DMS 273 (cell line): ENCODE data around the gene SCAF4.
"Not testable (repeated sequence)": the region's sequence is repeated elsewhere in the genome, so short reads cannot be mapped to it uniquely, and the experiment has no call there.

Source experiments
- DNase-seq: peaks from one replicate; lab custom pipeline; 2025; ENCODE audit not compliant: unreplicated experiment; lab: John Stamatoyannopoulos, UW

SCAF4 gene

DNA sequence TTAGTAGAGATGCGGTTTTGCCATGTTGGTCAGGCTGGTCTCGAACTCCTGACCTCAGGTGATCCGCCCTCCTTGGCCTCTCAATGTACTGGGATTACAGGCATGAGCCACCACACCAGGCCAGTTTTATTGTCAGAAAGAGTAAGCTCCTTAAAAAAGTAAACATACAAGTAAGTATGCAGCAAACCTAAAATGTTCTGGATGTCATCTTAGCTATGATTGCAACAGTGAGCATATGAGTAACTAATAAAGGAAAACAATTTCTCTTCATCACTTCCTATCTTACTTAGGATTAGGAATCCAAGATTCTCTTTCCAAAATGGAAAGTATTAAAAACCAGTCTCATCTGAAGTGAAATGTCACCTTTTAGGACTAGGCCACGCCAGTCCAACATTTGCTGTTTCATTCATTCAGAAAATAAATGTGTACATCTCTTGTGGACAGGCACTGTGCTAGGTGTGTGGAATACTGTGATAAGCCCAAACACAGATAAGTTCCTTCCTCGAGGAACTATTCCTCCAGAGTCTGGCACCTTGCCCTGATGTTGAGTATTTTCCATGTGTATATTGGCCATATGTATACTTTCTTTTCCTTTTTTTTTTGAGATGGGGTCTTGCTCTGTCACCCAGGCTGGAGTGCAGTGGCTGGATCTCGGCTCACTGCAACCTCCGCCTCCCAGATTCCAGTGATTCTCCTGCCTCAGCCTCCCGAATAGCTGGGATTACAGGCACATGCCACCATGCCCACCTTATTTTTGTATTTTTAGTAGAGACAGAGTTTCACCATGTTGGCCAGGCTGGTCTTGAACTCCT lies 5.9 kb upstream of the SCAF4 start:
- DNase-seq, result not testable (repeated sequence)

DNA sequence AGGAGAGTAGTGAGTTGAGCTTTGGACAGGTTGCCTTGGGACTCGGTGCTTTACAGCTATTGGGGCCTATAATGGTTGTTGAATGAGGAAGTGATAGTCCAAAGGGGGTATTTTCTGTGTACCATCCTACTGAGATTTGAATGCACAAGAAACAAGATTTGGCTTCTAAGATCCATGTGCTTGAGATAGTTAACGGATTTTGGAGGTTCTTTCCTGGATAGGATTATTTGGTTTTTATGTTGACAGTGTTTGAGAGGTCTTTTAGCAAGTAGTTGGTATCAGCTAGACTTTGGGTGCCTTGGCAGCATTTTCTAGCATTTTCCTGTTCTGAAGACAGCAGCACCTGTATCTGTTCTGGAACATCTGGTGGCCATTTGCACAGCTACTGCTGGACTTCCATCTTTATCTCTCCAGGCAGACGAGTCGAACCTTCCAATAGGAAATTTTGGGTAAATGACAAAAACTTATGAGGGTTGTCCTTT lies 3.6 kb upstream of the SCAF4 start:
- DNase-seq, result no peak

DNA sequence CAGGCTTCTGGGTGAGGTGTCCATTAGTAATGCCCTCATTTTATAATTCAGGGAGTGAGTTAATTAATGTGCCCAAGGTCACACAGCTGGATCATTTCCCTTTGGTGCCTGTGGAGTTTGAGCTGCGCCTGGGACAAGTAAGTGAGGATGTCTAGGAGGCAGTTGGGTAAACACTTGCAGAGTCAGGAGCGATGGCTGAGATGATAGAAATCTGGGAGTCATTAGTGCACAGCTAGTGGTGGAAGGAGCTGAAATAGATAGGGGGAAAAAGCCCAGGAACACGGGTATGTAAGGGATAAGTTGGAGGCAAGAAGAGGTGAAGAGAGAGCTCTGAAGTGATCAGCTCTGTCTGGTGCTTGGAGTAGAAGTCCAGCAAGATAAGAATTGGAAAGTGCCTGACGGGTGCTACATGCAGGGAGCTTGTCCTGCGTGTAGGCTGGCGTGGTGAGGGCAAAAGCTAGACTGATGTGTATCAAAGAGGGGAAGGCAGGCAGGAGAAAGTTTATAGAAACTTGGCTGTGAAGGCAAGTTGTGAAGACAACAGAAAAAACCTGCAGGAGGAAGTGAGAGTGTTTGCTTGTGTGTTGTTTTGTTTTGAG lies 1.7 kb upstream of the SCAF4 start:
- peak; percentile 26 for DNase-seq

GRCh38 chr21:31732597-31733550 lies 956 bp upstream of the SCAF4 start:
- peak; percentile 57 for DNase-seq

DNA sequence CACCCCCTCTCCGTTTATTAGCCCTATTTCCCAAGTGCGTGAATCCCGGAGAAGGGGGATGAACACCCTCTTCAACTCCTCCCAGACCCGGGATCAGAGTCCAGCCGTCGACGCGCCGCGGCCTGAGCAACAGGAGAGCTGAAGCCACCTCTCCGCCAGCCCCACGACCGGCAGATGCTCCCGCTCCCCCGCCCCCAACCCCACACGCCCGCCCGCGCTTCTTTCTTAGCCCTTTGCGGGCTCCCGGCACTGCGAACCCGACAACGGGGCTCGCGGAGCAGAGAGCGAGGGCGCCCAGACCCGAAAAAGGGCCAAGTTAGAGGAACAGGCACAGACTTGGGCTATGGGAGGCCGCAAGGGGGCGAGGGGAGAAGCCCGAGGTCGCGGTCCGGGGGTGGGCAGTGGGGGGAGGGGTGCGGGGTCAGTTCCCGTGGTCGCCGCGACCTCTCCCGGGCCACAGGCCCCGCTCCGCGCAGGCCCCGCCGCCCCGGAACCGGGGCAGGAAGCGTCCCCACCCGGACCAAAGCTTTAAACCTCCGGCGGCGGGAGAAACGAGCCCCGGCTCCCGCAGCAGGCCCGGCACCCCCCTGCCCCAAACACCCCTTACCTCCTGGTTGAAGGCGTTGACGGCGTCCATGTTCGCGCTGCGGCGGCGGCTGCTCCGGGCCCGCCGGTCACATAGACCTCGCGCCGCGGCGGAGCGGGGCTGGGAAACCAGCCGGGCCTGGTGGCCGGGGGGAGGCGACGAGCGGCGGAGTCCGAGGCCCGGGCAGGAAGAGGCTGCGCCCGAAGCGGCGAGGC lies 662 bp downstream of the SCAF4 start:
- DNase-seq, result peak; percentile 75

- DNase-seq, result peak; percentile 75
Measured at GRCh38 chr21:31730712-31731055, 1.2 kb downstream of the SCAF4 start.

GRCh38 chr21:31729622-31730343 lies 2.1 kb downstream of the SCAF4 start:
- DNase-seq, result no peak

DNA sequence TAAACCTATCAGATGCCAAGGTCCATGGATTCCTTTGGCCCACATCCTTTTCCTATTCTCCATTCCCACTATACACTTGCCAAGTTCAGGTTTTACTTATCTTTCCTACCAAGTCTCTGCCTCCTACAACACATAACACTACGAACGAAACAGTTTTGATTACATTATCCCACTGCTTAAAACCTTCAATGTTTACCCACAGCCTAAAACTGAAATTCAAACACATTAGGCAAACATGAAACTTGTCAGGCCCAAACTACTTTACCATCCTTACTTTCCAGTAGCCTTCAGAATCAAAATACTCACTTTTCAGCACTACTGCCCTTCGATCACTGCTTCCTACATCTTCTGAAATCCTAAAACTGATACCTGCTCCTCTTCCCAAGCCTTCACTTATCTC lies 3.0 kb downstream of the SCAF4 start:
- no peak for DNase-seq

- no peak for DNase-seq
Measured at GRCh38 chr21:31728191-31728590, 3.7 kb downstream of the SCAF4 start.

GRCh38 chr21:31727181-31727580 lies 4.7 kb downstream of the SCAF4 start:
- DNase-seq, result no peak

- no peak for DNase-seq
Measured at GRCh38 chr21:31726407-31726806, 5.5 kb downstream of the SCAF4 start.

DNA sequence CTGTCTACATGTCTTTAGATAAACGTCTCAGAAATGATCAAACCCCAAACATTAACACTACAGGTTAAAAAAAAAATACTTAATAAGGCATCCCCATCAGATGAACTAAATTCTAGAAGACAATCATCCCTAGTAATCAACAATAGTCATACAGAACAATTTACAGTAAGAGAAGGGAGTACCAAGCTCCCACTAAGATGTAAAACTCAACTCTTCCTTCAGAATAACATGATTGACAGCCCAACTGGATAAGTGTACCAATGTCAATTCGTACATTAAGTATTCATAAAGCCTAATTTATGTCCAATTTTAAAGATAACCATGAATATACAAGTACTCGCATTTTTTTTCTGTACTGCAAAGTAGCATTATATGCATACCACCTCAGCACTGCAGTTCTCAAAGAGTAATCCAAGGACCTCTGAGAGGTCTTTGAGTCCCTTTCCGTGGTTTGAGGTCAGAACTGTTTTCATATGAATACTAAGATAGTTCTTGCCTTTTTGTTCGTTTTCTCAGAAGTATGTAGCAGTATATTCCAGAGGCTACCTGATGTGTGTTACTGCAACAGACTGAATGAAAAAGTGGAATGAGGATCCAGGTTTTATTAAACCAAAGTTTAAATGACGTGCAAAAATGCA lies 6.6 kb downstream of the SCAF4 start:
- DNase-seq, result no peak

- DNase-seq, result no peak
Measured at GRCh38 chr21:31724552-31724951, 7.4 kb downstream of the SCAF4 start.

- no peak for DNase-seq
Measured at GRCh38 chr21:31721381-31721780, 10.5 kb downstream of the SCAF4 start.

- DNase-seq, result no peak
Measured at GRCh38 chr21:31720739-31721138, 11.2 kb downstream of the SCAF4 start.

GRCh38 chr21:31720330-31720729 lies 11.6 kb downstream of the SCAF4 start:
- DNase-seq, result no peak

DNA sequence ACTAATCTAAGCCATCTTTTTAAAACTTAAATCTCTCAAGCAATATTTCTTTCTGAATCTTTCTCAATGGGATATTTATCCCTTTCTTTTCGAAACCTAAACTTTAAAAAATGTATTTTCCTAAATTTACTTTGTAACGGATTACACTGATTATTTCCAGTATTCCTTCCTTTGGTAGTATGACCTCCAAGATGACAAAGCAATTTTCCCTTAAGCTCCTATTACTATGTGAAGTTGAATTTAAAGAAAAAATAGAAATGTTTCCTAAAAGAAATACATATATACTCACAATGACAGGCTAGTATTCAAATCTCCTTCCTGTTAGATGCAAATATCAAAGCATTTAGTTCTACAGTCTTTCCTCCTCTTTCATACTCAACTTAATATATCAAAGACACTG lies 15.8 kb downstream of the SCAF4 start:
- DNase-seq, result no peak

DNA sequence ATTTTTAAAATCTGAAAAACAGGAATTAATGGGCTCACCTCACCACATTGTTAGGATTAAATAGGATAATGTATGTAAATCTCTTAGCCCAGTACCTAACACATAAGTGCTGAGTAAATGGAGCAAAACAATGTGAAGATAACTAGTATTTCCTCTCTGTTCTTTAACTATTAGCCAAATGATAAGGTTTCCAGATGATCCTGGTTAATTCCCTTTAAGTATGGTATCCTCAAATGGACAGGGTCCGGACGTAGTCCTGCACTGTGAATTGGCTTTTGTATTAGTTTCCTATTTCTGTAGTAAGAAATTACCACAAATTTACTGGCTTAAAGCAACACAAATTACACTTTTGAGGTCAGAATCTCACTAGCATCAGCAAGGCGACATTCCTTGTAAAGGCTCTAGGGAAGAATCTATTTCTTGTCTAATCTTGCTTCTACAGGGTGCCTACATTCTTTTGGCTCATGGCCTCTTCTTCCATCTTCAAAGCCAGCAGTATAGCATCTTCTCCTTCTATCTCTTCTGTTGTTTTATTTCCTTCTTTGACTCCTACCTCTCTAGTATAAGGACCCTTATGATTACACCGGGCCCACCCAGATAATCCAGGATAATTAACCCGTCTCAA lies 17.1 kb downstream of the SCAF4 start:
- DNase-seq, result no peak
